CD4-positive, alpha-beta T cell treated with Interleukin-17A for 4 hours (primary cell): ENCODE results near the gene PPP1R1C.
"Not testable (repeated sequence)": the region's sequence is repeated elsewhere in the genome, so short reads cannot be mapped to it uniquely, and the experiment has no call there.

Experiments
- DNase-seq: peaks from one replicate; pipeline ENCODE4 v3.0.0-alpha.2; 2020; ENCODE audit warnings: mixed read lengths

PPP1R1C gene

GRCh38 chr2:181985632-181986205 is at the start of gene PPP1R1C:
Gene PPP1R1C, plus strand, starts transcription at chr2:181985853. Its CDS starts 258 bp downstream, at chr2:181986111.
- DNase-seq: no peak

- DNase-seq: no peak
These were observed 48.2 kb upstream of the PPP1R1C start for GRCh38 chr2:181937473-181937872.

- no peak for DNase-seq
These were observed 42.1 kb upstream of the PPP1R1C start for GRCh38 chr2:181943411-181944124.

GRCh38 chr2:181944164-181944913 is 41.3 kb upstream of the PPP1R1C start:
- DNase-seq: no peak

- DNase-seq: no peak
These were observed 40.8 kb upstream of the PPP1R1C start for GRCh38 chr2:181944914-181945291.

GRCh38 chr2:181946444-181947127 is 39.1 kb upstream of the PPP1R1C start:
- no peak for DNase-seq

GRCh38 chr2:181947273-181947672 is 38.4 kb upstream of the PPP1R1C start:
- no peak for DNase-seq

- DNase-seq: no peak
These were observed 37.4 kb upstream of the PPP1R1C start for GRCh38 chr2:181948227-181948626.

- no peak for DNase-seq
These were observed 36.6 kb upstream of the PPP1R1C start for GRCh38 chr2:181949047-181949446.

GRCh38 chr2:181952404-181953226 is 33.0 kb upstream of the PPP1R1C start:
- DNase-seq: no peak

- peak; percentile 72 for DNase-seq
These were observed 31.6 kb upstream of the PPP1R1C start for GRCh38 chr2:181953881-181954537.

- no peak for DNase-seq
These were observed 31.1 kb upstream of the PPP1R1C start for GRCh38 chr2:181954538-181954883.

GRCh38 chr2:181955010-181955409 is 30.6 kb upstream of the PPP1R1C start:
- no peak for DNase-seq

GRCh38 chr2:181955866-181956265 is 29.8 kb upstream of the PPP1R1C start:
- not testable (repeated sequence) for DNase-seq

- no peak for DNase-seq
These were observed 28.0 kb upstream of the PPP1R1C start for GRCh38 chr2:181957668-181958067.

GRCh38 chr2:181958726-181959125 is 26.9 kb upstream of the PPP1R1C start:
- no peak for DNase-seq

- no peak for DNase-seq
These were observed 26.1 kb upstream of the PPP1R1C start for GRCh38 chr2:181959508-181959907.

- DNase-seq: not testable (repeated sequence)
These were observed 24.5 kb upstream of the PPP1R1C start for GRCh38 chr2:181961167-181961566.

GRCh38 chr2:181962142-181962541 is 23.5 kb upstream of the PPP1R1C start:
- DNase-seq: no peak

- DNase-seq: no peak
These were observed 15.4 kb upstream of the PPP1R1C start for GRCh38 chr2:181970160-181970794.

- DNase-seq: no peak
These were observed 14.6 kb upstream of the PPP1R1C start for GRCh38 chr2:181971032-181971431.
